GM23248 (cell line): ENCODE data around the gene PSPH. TPM values are rescaled to one million over a fixed set of nuclear protein-coding genes. Genes with fewer than 3 reads are reported as not detected.

Experiments
- DNase-seq: peaks from one replicate; pipeline ENCODE4 v3.0.0-alpha.2; 2015
- H2AFZ ChIP-seq: fragments of 200-600 bp; sonication (generic); 2 replicates; pipeline ENCODE4 v1.6.1; 2016; ENCODE audit warnings: antibody characterized with exemption
- H3F3A ChIP-seq: fragments of 200-600 bp; sonication (generic); 2 replicates; pipeline ENCODE4 v1.6.1; 2016; ENCODE audit warnings: mild to moderate bottlenecking, antibody characterized with exemption, mixed run types; ENCODE audit not compliant: insufficient read depth
- H3K27ac ChIP-seq: fragments of 200-600 bp; sonication (generic); 2 replicates; pipeline ENCODE4 v1.5.1; 2016; ENCODE audit warnings: mild to moderate bottlenecking
- H3K27me3 ChIP-seq: fragments of 200-600 bp; sonication (generic); replicated peaks from 2 replicates; pipeline ENCODE4 v1.6.1; 2016; ENCODE audit warnings: mild to moderate bottlenecking; ENCODE audit not compliant: insufficient read depth
- H3K36me3 ChIP-seq: fragments of 200-600 bp; sonication (generic); 2 replicates; pipeline ENCODE4 v1.6.1; 2016; ENCODE audit warnings: low read depth, mild to moderate bottlenecking
- H3K4me1 ChIP-seq: fragments of 200-600 bp; sonication (generic); 2 replicates; pipeline ENCODE4 v1.6.1; 2016; ENCODE audit warnings: mild to moderate bottlenecking; ENCODE audit not compliant: insufficient read depth
- H3K4me2 ChIP-seq: fragments of 200-600 bp; sonication (generic); one replicate; pipeline ENCODE4 v1.6.1; 2016; ENCODE audit warnings: mild to moderate bottlenecking; ENCODE audit not compliant: unreplicated experiment
- H3K4me3 ChIP-seq: fragments of 200-600 bp; sonication (generic); 2 replicates; pipeline ENCODE4 v1.5.1; 2016; ENCODE audit warnings: mild to moderate bottlenecking
- H3K79me2 ChIP-seq: fragments of 200-600 bp; sonication (generic); 2 replicates; pipeline ENCODE4 v1.6.1; 2016; ENCODE audit warnings: mild to moderate bottlenecking; ENCODE audit not compliant: insufficient read depth
- H3K9ac ChIP-seq: fragments of 200-600 bp; sonication (generic); 2 replicates; pipeline ENCODE4 v1.6.1; 2016; ENCODE audit warnings: mild to moderate bottlenecking
- H3K9me2 ChIP-seq: fragments of 200-600 bp; sonication (generic); 2 replicates; pipeline ENCODE4 v1.6.1; 2016; ENCODE audit warnings: mixed run types, mild to moderate bottlenecking, moderate library complexity; ENCODE audit not compliant: insufficient read depth
- H3K9me3 ChIP-seq: fragments of 200-600 bp; sonication (generic); one replicate; pipeline ENCODE4 v1.6.1; 2017; ENCODE audit warnings: low read depth
- H4K20me1 ChIP-seq: fragments of 200-600 bp; sonication (generic); 2 replicates; pipeline ENCODE4 v1.6.0; 2016; ENCODE audit not compliant: insufficient read depth
- EZH2 ChIP-seq: fragments of 200-600 bp; sonication (generic); IDR thresholded peaks from 2 replicates; pipeline ENCODE4 v1.6.1; 2018; ENCODE audit warnings: antibody characterized with exemption, mild to moderate bottlenecking; ENCODE audit not compliant: insufficient read depth, poor library complexity, severe bottlenecking
- EZH2phosphoT487 ChIP-seq: fragments of 200-600 bp; sonication (generic); IDR thresholded peaks from 2 replicates; pipeline ENCODE4 v1.6.1; 2018; ENCODE audit warnings: antibody characterized with exemption, moderate library complexity, mild to moderate bottlenecking, low read depth; ENCODE audit not compliant: insufficient read depth
- WGBS, 2 experiments: methylation state at CpG; one replicate each; pipeline ENCODE4 v1.1.6; 2015 to 2017; ENCODE audit warnings: low lambda C conversion rate in 2 of 2, low coverage in 1 of 2; ENCODE audit errors: missing lambda C conversion rate in 2 of 2; 5-methylcytosine and 5-hydroxymethylcytosine counted together
- in situ Hi-C: fragments of 300-500 bp; cut with MboI; formaldehyde crosslinking; loops from 2 replicates; pipeline ENCODE4 v1.15.0; 2020
- polyA plus RNA-seq: library from polyadenylated mRNA; unstranded; fragments of >200 nt; fragmentation: Nextera tagmentation; extraction: Ambion mirVana; gene quantifications from 2 replicates; pipeline ENCODE4 v1.2.1, GENCODE V29; 2016
- total RNA-seq: library from RNA; depleted of rRNA; stranded (reverse); fragments of >200 nt; shearing (Covaris generic); gene quantifications from 2 replicates; pipeline ENCODE4 v1.2.3, GENCODE V29; 2014

The PSPH gene
- total and polyA plus RNA-seq, 2 experiments from 2014 or later: 34.5 to 68.6 TPM

GRCh38 chr7:55970978-55971377 lies 80.3 kb downstream of the PSPH start:
- in situ Hi-C loops: loop anchor here (25.0 kb wide), 1 partner anchor 334 kb away; no protein-coding TSS in a partner anchor
- Histone ChIP-seq H3K36me3 (no peaks in the 10 kb centered on the region), H3K4me3 (no peak overlapping the region), H3K4me2 (no peak overlapping the region), H3K27ac (no peak overlapping the region), H3K9me2 (no peaks in the 10 kb centered on the region), H3K9me3 (no peaks in the 10 kb centered on the region), H4K20me1 (no peaks in the 10 kb centered on the region), H3K27me3 (no peaks in the 10 kb centered on the region), H2AFZ (no peak overlapping the region), H3K79me2 (peaks cover 72% of the 10 kb centered on the region), H3F3A (no peaks in the 10 kb centered on the region), H3K9ac (no peak overlapping the region), H3K4me1 (peaks cover 5% of the 10 kb centered on the region; the same call in 1 of the 2 replicates)
- 86 to 88% methylated on average over 8 of the region's 8 CpGs for WGBS, 2 experiments
- TF ChIP-seq EZH2phosphoT487 (no peak), EZH2 (no peak)
- no peak for DNase-seq

DNA sequence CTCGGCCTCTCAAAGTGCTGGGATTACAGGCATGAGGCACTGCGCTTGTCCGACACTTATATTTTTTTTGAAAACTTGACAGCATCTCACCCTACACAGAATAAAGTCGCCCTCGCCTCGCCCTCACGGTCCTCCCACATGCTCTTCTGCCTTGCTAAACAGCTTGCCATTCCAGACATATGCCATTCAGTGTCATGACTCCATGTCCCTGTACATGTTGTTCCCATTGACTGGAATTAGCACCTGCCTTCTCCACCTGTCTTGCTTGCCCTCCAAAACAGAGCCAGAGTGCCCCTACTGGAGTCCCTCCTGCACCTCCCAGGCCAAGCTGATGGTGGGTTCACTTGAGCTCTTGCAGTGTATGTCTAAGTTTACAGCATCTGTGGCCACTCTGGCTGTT lies 80.7 kb downstream of the PSPH start:
- 94 to 97% methylated on average over 7 of the region's 7 CpGs for WGBS, 2 experiments
- TF ChIP-seq EZH2 (no peak), EZH2phosphoT487 (no peak)
- Histone ChIP-seq H3K27ac (no peak overlapping the region), H3F3A (no peaks in the 10 kb centered on the region), H2AFZ (no peak overlapping the region), H3K9ac (no peak overlapping the region), H3K4me3 (no peak overlapping the region), H3K27me3 (no peaks in the 10 kb centered on the region), H3K9me2 (no peaks in the 10 kb centered on the region), H3K36me3 (no peaks in the 10 kb centered on the region), H3K4me1 (peaks cover 10% of the 10 kb centered on the region; the same call in 1 of the 2 replicates), H3K9me3 (no peaks in the 10 kb centered on the region), H3K79me2 (peaks cover 69% of the 10 kb centered on the region), H3K4me2 (no peak overlapping the region), H4K20me1 (no peaks in the 10 kb centered on the region)
- no peak for DNase-seq
- in situ Hi-C loops: loop anchor here (25.0 kb wide), 1 partner anchor 333 kb away; no protein-coding TSS in a partner anchor

DNA sequence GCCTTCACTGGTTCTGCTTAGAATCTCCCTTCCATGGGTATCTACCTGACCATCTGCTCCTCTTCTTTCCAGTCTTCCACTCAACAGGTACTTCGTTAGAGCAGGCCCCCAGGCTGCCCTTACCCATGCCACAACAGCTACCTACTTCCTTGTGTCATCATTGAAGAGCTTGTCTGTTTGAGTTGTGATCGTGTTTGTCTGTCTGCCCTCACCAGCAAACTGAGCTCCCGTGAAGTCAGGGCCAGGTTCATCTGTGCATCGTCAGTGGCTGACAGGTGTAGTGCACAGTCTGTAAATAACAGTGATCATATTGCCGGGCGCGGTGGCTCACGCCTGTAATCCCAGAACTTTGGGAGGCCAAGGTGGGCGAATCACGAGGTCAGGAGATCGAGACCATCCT lies 81.9 kb downstream of the PSPH start:
- Histone ChIP-seq H3K27me3 (no peaks in the 10 kb centered on the region), H3K4me3 (no peak overlapping the region), H3K79me2 (peaks cover 60% of the 10 kb centered on the region), H3K4me1 (peaks cover 14% of the 10 kb centered on the region; the same call in 1 of the 2 replicates), H4K20me1 (no peaks in the 10 kb centered on the region), H3K36me3 (no peaks in the 10 kb centered on the region), H3K4me2 (no peak overlapping the region), H3K9ac (no peak overlapping the region), H3K9me3 (no peaks in the 10 kb centered on the region), H3K9me2 (no peaks in the 10 kb centered on the region), H3K27ac (no peak overlapping the region), H2AFZ (no peak overlapping the region), H3F3A (no peaks in the 10 kb centered on the region)
- in situ Hi-C loops: loop anchor here (25.0 kb wide), 1 partner anchor 332 kb away; no protein-coding TSS in a partner anchor
- WGBS, 2 experiments: 90 to 91% methylated on average over 11 of the region's 11 CpGs
- TF ChIP-seq EZH2 (no peak), EZH2phosphoT487 (no peak)
- DNase-seq: no peak

GRCh38 chr7:55966851-55967250 lies 84.4 kb downstream of the PSPH start:
- H2AFZ ChIP-seq: no peak overlapping the region
- WGBS, 2 experiments: 87% methylated on average over 6 of the region's 6 CpGs
- in situ Hi-C loops: loop anchor here (25.0 kb wide), 1 partner anchor 330 kb away; no protein-coding TSS in a partner anchor
- H3K27me3 ChIP-seq: no peaks in the 10 kb centered on the region
- no peaks in the 10 kb centered on the region for H3K9me3 ChIP-seq
- H3K4me1 ChIP-seq: peaks cover 18% of the 10 kb centered on the region; the same call in 1 of the 2 replicates
- H3K9me2 ChIP-seq: no peaks in the 10 kb centered on the region
- H3K36me3 ChIP-seq: no peaks in the 10 kb centered on the region
- DNase-seq: no peak
- H3F3A ChIP-seq: 0 out of 2 replicates have a peak, but pooled peaks cover 9% of the 10 kb centered on the region
- H3K79me2 ChIP-seq: peaks cover 38% of the 10 kb centered on the region
- no peak overlapping the region for H3K27ac ChIP-seq
- H3K4me3 ChIP-seq: no peak overlapping the region
- H3K9ac ChIP-seq: no peak overlapping the region
- H4K20me1 ChIP-seq: no peaks in the 10 kb centered on the region
- H3K4me2 ChIP-seq: no peak overlapping the region
- TF ChIP-seq EZH2phosphoT487 (no peak), EZH2 (no peak)
